GM18517 (cell line): Measurements from ENCODE around the gene CDH26.
"Not testable (repeated sequence)": the region's sequence is repeated elsewhere in the genome, so short reads cannot be mapped to it uniquely, and the experiment has no call there.

Source experiments
- ATAC-seq: cut with Tn5 transposase; IDR thresholded peaks from one replicate; pipeline ENCODE4 v1.9.1; 2021; ENCODE audit warnings: mild to moderate bottlenecking, moderate library complexity; ENCODE audit not compliant: unreplicated experiment

CDH26 gene

DNA sequence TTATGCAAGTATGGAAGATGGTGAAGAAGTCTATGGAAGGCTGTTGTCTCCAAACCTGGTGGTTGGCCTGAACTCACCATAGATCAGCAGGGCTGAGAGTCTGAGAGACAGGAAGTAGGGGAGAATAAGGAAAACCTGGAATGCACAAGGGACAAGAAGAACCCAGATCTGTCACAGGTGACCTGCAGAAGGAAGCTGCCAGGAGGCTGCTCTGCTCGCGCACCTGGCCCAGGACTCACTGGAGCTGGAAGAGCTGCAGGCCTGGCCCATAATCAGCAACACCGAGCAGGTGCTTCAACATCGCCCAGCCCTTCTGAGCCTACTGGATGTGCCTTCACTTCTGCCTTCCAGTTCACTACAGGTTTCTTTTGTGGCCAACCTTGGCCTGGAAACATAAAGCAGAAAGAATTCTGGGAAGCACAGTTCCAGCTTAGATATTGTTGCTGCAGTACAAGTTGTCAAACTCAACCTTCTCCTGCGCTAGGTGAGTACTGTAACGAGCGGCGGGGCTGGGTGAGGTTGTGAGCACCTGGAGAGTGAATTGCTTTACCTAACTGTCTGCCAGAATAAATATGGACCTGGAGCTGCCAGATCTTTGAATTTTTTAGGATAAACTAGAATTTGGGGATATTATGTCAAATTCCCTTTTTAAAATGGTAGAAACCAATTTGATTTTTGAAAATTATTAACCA is 82.4 kb downstream of the CDH26 start:
- no peak for ATAC-seq

DNA sequence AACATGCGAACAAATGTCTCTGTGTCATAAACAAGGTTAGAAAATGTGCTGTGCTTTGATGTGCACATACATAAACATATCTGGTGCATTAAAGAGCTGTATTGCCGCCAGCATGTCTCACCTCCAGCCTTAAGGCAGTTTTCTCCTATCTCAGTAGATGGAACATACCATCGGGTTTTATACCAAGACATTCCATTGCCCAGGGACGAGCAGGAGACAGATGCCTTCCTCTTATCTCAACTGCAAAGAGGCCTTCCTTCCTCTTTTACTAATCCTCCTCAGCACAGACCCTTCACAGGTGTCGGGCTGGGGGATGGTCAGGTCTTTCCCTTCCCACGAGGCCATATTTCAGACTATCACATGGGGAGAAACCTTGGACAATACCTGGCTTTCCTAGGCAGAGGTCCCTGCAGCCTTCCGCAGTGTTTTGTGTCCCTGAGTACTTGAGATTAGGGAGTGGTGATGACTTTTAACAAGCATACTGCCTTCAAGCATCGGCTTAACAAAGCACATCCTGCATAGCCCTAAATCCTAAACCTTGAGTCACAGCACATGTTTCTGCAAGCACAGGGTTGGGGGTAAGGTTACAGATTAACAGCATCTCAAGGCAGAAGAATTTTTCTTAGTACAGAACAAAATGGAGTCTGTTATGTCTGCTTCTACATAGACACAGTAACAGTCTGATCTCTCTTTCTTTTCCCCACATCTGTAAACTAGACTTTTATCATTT is 83.4 kb downstream of the CDH26 start:
- not testable (repeated sequence) for ATAC-seq

DNA sequence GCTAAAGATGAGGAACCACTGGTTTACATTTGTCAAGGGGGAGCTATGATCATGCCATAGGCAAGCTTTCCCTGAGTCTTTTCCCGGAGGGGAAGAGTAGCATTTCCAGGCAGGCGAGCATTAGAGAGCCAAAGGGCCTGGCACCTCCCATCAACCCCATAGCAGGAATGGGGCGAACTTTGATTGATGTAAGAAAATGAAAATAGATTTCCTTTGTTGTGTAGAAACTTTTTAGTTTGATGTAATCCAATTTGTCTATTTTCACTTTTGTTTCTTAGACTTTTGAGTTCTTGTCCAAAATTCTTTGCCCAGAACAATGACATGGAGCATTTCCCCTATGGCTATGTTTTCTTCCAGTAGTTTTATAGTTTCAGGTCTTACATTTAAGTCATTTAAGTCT is 85.2 kb downstream of the CDH26 start:
- no peak for ATAC-seq

DNA sequence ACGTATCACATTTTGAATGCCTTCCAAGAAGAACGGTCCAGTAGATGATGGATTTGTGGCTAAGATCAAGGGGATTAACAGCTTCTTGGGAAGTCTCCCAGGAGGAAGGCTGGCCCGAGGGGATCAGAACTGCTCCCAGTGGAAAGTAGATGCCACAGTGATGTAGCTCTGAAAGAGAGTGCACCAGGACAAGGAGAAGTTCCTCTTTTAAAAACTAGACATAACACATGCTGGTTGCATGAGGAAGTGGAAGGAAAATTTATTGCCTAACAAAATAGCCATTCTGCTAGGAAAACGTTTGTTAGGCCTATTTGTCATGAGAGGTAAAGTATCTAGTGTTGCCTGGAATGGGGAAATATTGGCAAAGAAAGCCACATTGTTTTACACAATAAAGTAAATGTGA is 87.8 kb downstream of the CDH26 start:
- no peak for ATAC-seq

DNA sequence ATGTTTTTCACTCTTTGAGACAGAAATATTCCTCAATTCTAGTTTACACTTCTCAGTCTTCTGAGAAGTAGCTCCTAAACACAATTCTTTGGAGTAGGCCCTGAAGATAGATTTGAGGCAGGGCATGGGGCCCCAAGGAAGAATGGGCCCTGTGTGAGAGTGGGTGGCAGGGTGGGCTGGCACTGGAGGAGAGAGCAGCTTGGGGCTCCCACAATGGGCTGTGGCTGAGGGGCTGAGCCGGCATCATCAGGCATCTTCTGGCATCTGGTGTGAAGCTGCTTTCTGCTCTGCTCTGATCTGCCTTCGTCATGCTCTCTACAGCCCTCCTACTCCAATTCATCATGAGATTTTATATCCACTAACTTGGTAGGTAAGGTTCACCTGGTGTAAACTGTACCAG is 88.2 kb downstream of the CDH26 start:
- ATAC-seq, result no peak

DNA sequence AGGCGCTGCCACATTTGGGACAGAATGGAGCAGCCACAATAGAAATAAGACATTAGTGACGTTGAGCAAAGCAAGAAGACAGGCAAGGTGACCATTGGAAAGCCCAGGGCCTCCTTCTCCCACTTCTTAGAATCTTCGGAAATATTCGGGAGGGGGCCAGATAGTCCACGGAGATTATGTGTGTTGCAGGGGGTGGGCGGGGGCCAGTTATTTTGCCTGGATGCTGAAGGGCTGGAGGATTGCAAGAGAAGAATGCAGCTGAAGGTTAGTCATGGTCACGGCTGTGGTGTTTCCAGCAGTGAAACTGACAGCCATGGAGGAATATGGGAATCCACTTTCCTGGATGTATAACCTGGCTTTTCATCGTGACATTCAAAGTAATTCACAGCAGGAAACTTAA is 88.6 kb downstream of the CDH26 start:
- no peak for ATAC-seq

DNA sequence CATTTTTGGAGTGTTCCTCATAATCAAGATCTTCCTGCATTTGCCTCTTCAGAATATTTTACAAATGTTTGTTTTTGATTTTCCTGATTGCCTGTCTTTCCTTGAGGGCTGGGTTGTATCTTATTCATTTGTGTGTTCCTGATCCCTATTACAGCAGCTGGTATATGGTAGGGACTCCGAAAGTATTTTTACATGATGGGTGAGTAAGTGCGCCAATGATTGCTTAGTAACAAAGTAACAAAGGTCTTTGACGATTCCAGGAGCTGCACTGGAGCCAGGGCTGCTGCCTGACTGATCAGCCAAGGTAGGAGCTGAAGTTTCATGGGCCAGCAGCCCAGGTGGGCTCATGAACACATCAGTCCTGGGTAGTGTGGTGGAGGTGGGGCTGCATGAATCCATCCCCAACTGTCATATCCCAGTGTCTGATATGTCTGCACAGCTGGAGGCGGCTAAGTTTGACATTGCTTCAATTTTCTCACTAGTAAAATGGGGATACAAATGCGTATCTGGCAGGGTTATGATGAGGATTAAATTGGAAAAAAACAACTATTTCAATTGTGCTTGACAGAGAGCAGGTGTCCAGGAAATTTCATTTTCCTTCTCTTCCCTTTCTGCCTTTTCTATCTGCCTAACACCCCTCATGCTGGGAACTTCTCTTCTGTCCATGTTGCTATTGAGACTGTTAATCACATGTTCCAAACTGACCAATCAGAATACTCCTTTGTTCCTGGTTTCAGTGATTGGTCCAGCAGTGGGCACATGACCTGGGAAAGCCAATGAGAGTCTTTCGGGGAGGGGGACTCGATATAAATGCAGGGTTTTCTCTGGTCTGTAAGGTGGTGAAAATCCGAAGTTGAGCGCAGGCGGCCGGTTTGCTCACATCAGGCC is 90.7 kb downstream of the CDH26 start:
- no peak for ATAC-seq

DNA sequence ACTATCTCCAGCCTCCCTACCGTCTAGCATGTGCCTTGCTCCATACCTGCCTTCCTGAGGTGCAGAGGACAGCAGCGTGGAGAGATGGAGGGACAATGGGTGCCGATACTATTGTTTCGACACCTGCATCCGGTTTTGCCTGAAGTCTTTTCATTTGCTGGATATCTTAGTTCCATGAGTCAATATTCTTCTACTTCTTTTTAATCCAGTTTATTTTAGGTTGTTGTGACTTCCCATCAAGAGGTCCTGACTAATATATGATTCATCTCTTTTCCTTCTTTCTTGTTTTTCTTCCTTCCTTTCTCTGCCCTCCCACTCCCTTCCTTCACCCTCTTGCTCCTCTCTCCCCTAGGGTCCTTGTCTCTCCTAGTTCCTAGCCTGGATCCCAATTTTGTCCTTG is 91.4 kb downstream of the CDH26 start:
- no peak for ATAC-seq

DNA sequence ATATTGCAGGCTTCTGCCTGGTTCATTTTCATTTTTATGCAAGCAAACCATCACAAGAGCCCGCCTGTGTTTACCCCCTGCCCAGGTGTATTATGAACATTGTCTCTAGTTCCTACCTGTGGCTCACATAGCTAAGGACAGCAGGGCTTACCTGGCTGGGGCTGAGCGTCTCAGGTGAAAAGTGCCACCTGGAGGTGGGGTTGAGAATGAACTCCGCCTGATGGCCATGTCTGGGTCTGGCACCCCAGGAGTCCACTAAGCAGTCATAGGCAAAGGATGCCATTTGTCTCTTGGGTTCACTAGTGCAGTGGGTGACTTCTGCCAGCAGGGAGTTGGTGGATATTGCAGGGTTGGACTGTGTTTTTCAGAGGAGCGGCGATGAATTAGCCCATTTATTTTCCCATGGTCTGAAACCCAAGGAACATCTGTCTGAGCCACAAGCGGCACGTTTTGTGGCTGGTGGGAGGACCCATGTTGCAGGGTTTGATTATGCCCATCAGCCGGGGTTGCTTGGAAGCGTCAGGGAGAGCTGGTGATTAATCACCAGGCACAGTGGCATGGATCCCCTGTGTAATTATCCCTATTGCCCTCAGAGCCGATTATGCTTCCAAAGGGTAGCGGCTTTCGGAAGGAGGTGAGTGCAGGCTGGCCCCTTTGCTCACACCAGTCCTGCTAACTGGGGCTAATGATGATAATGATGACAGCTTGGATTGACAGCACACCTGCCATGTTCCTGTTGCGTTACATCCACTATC is 92.1 kb downstream of the CDH26 start:
- no peak for ATAC-seq

DNA sequence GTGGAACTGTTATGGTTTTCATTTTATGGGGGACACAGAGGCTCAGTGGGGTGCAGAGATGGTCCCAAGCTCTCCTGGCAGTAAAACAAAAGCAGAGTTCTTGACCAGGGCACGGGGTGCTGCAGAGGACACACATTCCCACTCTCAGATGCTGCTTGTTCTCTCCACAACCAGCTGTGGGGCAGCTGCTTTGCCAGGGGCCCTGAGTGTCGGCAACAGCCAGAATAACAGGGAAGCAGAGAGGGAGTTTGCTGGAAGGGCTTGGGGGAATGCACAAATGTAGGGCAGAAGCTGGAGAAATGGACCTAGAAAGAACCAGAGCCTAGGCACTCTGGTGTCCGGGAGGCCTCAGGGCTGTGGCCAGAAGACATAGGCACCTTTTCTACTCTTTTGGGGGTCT is 93.7 kb downstream of the CDH26 start:
- no peak for ATAC-seq

DNA sequence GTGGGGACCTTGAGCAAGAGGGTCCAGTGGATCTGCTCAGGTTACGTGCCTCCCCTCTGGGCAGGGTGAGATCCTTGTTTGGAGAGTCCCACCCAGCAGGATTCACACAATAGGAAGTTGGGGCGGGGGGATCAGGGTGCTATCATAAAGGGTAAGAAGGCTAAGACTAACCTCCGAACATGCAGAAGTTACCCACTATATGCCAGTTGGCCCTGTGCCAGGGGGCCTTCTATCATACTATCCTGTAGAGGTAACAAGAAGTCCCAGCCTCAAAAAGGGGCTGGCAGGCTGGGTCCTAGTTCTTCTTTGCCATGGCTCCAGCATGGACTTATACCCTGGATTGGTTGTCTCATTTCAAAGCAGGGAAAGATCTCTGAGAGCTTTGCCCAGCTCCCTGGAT is 94.1 kb downstream of the CDH26 start:
- ATAC-seq, result no peak

DNA sequence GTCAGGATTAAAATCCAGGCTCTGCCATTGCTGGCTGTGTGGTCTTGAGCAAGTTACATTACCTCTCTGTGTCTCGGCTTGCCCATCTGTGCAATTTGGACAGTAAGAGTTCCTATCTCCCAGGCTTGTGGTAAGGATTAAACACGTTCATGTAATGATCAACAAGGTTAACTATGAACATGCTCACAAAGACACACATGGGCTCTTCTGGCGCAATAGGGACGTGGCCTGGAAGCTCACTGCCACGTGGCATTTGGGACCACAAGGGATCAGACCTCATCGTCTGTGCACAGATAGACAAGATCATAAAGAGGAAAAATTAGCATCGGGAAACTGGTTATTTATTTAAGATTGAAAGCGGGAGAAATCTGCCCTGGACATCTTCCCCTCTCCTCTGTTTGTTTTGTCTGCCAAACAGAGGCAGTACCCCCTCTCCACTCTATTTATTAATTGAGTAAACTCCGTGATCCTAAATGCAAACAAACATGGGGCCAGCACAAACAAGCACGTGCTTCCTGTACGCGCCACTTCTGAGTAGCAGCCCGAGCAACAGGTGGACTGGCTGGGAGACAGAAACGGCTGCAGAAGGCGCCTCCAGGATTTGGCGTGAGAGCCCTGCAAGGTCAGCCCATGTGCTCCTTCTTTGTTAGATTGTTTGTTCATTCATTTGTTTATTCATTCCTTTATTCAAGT is 95.0 kb downstream of the CDH26 start:
- no peak for ATAC-seq

DNA sequence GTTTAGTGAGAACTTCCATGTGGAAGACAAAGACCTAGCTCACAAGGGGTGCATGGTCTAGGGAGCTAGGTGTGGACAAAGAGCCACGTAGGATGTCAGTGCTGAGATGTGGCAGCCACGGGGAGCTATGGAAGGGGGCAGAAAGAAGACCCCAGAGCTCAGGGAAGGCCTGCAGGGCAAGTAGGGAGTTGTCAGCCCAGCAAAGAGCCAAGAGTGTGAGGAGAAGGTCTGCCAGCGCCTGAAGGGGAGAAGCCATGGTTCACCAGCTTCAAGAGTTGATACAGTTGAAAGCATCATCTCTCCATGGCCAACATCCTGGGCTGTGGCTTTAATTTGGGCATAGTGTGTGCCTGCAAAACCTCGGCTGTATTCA is 95.6 kb downstream of the CDH26 start:
- no peak for ATAC-seq

DNA sequence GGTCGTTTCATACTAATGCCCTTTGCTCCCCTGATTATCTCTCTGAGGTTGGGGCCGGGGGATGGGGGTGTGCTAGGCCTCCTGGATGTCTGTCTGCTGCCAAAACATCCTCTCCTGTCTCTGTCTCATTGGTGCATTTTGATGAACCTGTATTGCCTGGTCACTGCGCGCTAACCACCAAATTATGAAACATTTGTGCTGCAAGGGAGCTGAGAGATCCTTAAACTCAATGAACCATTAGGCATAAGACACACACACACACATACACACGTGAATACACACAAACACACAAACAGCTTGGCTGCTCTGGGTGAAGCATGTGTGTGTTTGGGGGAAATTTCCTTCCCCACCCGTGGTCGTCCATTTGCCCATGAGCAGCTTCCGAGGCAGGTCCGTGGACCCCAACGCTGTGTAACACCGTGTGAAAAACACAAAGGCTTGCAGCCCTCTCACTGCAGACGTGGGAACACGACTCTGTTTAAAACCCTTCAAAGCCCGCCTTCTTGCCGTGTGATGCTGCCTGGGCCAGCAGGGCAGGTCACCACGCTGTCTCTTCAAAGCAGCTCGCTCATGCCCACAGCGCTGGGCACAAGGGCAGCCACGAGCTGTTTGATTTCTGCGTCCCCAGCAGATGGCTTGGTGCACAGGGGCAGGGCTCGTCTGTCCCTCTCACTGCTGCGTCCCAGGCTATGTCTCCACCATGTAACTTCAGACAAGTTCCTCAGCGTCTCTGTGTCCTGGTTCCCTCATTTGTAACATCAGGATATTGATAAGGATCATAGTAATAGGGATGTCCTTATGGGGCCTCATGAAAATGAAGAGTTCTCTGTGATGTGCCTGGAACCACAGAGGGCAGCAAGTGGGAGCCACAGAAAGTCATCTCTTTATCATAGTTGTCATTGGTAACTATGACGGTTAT is 96.8 kb downstream of the CDH26 start:
- no peak for ATAC-seq

DNA sequence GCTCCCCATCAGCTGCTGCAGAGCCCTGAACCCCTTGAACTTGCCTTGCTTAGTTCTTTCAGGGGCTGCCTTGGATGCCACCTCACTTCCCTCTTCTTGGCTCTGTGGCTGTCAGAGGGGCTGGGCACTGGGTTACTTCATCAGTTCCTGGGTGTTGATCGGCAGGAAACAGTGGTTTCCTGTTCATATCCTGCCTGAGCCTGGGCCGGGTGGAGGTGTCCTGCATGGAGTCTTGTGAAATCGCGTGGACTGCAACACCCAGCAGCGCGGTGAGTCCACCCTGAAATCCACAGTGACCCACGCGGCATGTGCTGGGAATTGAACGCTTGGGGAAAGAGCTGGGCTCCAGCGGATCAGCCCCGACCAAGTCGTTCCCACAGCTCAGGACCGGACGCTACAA is 97.5 kb downstream of the CDH26 start:
- no peak for ATAC-seq

DNA sequence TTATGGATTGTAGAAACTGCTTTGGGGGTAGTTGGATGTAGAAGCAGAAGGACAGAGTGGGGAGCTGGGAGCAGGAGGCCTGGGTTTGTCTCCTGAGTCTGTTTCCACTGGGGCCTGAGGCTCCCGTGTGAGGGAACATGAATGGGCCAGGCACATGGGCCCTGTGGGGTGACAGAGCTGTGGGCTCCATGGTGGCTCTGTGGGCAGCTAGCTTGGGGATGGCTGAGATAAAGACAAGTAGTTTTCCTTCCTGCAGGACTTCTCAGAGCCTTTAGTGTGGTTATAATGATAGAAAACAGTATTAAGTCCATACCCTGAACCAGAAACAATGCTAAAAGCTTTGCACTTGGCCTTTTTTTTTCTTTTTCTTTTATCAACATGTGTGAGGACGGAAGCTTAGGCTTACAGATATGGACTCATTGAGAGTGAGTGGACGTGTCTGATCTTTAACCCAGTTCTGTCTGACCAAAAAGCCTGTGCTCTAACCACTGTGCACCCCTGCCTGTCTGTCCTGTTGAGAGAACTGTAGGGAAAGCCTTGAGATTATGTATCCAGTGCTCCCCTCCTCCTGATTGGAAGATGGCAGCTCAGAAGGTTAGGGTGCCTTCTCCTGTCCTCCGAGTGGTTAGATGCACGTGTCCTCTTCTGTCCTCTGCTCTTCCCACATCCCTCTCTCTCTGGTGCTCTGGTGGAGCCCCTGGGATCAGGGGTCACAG is 98.3 kb downstream of the CDH26 start:
- ATAC-seq, result no peak

DNA sequence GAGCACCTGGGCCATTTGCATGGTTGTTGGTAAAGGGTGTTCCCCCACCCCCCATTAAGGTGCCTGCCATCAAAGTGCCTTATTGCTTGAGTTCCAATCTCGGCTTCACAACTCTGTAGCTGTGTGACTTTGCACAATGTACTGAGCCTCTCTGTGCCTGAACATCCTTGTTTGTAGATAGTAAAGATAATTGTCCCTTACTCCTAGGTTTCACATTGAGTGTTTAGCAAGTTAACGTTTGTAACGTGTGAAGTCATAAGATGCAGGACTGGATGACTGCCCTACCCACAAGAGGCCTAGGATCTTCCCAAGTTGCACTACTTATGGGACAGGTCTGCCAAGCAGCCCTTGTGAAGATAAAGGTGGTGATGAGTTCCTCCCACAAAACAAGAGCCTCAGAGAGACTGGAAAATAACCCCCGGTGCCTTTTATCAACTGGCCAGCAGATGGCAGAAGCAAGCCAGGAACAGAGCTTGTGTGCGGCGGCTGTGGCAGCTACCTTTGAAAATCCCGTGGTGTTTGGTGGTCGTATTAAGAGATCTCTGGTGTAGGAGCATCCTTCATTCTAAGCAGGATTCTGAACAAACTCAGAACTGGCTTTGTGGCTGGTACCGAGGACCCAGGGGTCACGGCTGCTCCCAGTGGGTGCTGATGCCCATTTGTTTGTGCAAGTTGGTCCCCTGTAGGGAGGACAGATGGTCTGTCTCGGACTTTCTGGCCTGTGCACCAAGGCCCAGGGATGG is 99.1 kb downstream of the CDH26 start:
- ATAC-seq, result peak; percentile 78
